Measurements from ENCODE around the gene COL6A3. TPM values are rescaled to one million over a fixed set of nuclear protein-coding genes. Genes with fewer than 3 reads are reported as not detected.
A peak's percentile ranks its signal among the peaks of the same experiment; 100 is the strongest.

The COL6A3 gene
- total RNA-seq, 6 experiments from 2014 or later: 4.5 to 21.1 (median 8.8) TPM

DNA sequence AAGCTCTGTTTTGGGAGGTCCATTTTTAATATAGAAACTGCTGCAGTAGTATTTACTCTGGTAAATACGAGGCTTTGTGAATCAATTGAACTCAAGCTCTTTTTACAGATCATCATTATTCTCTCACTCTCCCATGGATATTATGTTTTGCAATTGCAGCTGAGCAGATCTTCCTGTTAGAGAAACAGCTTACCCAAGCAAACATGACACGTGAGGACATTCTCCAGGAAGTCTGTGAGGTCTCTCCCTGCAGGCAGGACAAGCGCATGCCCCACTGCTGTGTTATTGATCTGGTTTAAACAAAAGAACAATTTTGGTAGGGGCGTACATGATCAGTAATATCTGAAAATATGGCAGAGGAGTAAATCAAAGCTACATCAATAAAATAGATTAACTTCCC lies 72.1 kb downstream of the COL6A3 start:
- no peak for TF ChIP-seq POLR2A (IDR thresholded peaks at IDR 0.05)
- TF ChIP-seq, protein P1, sequence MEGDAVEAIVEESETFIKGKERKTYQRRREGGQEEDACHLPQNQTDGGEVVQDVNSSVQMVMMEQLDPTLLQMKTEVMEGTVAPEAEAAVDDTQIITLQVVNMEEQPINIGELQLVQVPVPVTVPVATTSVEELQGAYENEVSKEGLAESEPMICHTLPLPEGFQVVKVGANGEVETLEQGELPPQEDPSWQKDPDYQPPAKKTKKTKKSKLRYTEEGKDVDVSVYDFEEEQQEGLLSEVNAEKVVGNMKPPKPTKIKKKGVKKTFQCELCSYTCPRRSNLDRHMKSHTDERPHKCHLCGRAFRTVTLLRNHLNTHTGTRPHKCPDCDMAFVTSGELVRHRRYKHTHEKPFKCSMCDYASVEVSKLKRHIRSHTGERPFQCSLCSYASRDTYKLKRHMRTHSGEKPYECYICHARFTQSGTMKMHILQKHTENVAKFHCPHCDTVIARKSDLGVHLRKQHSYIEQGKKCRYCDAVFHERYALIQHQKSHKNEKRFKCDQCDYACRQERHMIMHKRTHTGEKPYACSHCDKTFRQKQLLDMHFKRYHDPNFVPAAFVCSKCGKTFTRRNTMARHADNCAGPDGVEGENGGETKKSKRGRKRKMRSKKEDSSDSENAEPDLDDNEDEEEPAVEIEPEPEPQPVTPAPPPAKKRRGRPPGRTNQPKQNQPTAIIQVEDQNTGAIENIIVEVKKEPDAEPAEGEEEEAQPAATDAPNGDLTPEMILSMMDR (IDR thresholded peaks at IDR 0.05): no peak
- intact Hi-C loops (cut with DNase I): no loop called here
- H3K4me3 ChIP-seq: no peak overlapping the region
- H3K36me3 ChIP-seq: no peaks in the 10 kb centered on the region
- ATAC-seq (peak; percentile 59 to 67 (median 65)), DNase-seq (no peak)
- H3K4me1 ChIP-seq: no peaks in the 10 kb centered on the region
- H3K9me3 ChIP-seq: no peaks in the 10 kb centered on the region
- H3K27me3 ChIP-seq: no peaks in the 10 kb centered on the region
- WGBS (ENCODE audit: insufficient coverage, low coverage, low lambda C conversion rate, missing lambda C conversion rate): 16% methylated on average over 4 of the region's 4 CpGs
- no peak overlapping the region for H3K27ac ChIP-seq

DNA sequence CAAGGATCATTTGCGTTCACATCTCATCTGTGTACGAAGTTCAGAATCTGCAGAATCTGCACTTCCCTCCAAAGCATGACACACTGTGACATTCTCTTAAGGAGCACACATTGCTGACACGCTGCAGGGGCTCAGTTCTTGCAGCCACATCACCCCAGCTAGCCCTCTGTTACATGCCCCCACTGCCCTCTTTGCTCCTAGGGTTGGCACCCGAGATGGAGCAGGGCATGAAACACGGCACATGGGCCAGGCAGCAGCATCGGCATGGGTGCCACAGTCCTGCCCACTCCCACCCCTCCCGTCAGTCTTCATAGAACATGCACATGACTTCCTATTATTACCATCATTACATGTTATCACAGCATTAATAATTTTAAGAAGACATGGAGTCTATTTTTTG lies 76.4 kb downstream of the COL6A3 start:
- ATAC-seq (no peak), DNase-seq (no peak)
- H3K36me3 ChIP-seq: no peaks in the 10 kb centered on the region
- 78% methylated on average over 5 of the region's 7 CpGs for WGBS (ENCODE audit: insufficient coverage, low coverage, low lambda C conversion rate, missing lambda C conversion rate)
- no peak overlapping the region for H3K4me3 ChIP-seq
- H3K27me3 ChIP-seq: no peaks in the 10 kb centered on the region
- no peak overlapping the region for H3K27ac ChIP-seq
- no peaks in the 10 kb centered on the region for H3K4me1 ChIP-seq
- intact Hi-C loops (cut with DNase I): no loop called here
- H3K9me3 ChIP-seq: no peaks in the 10 kb centered on the region
- TF ChIP-seq POLR2A (IDR thresholded peaks at IDR 0.05): no peak
- TF ChIP-seq, protein P1 (IDR thresholded peaks at IDR 0.05): no peak

- TF ChIP-seq POLR2A (IDR thresholded peaks at IDR 0.05): no peak
- TF ChIP-seq, protein P1 (IDR thresholded peaks at IDR 0.05): no peak
- Histone ChIP-seq H3K4me3 (no peak overlapping the region), H3K27ac (no peak overlapping the region), H3K36me3 (no peaks in the 10 kb centered on the region), H3K4me1 (no peaks in the 10 kb centered on the region), H3K9me3 (no peaks in the 10 kb centered on the region), H3K27me3 (no peaks in the 10 kb centered on the region)
- intact Hi-C loops (cut with DNase I): no loop called here
- 85% methylated on average over 9 of the region's 16 CpGs for WGBS (ENCODE audit: insufficient coverage, low coverage, low lambda C conversion rate, missing lambda C conversion rate)
- ATAC-seq (no peak), DNase-seq (no peak)
Observed at GRCh38 chr2:237336131-237336530, 77.8 kb downstream of the COL6A3 start.

DNA sequence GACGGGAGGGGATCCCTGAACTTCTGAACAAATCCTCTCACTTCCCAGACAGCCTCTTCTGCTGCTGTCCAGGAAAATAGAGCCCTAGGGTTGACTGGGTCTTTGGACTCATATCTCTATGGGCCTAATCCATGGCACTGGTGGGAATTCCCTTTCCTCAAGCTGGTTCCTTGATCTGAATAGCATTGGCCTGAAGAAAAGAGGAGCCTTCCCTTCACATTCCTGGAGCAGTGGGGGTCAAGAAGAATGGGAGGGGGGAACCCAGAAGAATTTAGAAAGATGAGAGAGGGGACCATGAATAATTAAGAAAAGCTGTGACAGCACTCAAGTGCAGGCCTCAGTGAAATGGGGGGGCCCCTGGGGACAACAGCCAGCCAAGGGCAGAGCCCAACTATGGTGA lies 80.2 kb downstream of the COL6A3 start:
- ATAC-seq (no peak), DNase-seq (no peak)
- Histone ChIP-seq H3K27ac (no peak overlapping the region), H3K4me3 (no peak overlapping the region), H3K4me1 (no peaks in the 10 kb centered on the region), H3K36me3 (no peaks in the 10 kb centered on the region), H3K27me3 (no peaks in the 10 kb centered on the region), H3K9me3 (no peaks in the 10 kb centered on the region)
- intact Hi-C loops (cut with DNase I): no loop called here
- WGBS (ENCODE audit: insufficient coverage, low coverage, low lambda C conversion rate, missing lambda C conversion rate): 83% methylated on average over 1 of the region's 1 CpG
- TF ChIP-seq, protein P1 (IDR thresholded peaks at IDR 0.05): no peak
- TF ChIP-seq POLR2A (IDR thresholded peaks at IDR 0.05): no peak

GRCh38 chr2:237330541-237330940 lies 83.4 kb downstream of the COL6A3 start:
- no peaks in the 10 kb centered on the region for H3K36me3 ChIP-seq
- H3K4me1 ChIP-seq: no peaks in the 10 kb centered on the region
- intact Hi-C loops (cut with DNase I): no loop called here
- DNase-seq (no peak), ATAC-seq (no peak)
- no peaks in the 10 kb centered on the region for H3K27me3 ChIP-seq
- 57% methylated on average over 4 of the region's 4 CpGs for WGBS (ENCODE audit: insufficient coverage, low coverage, low lambda C conversion rate, missing lambda C conversion rate)
- no peaks in the 10 kb centered on the region for H3K9me3 ChIP-seq
- TF ChIP-seq, protein P1 (IDR thresholded peaks at IDR 0.05): no peak
- TF ChIP-seq POLR2A (IDR thresholded peaks at IDR 0.05): no peak
- H3K4me3 ChIP-seq: no peak overlapping the region
- H3K27ac ChIP-seq: no peak overlapping the region

Data from right lobe of liver (tissue), 6 donors.